HG03457 (cell line): Measurements from ENCODE around the gene MPZL1.

ENCODE experiments used
- ATAC-seq: cut with Tn5 transposase; IDR thresholded peaks from one replicate; pipeline ENCODE4 v1.9.1; 2021; ENCODE audit warnings: moderate number of reproducible peaks; ENCODE audit not compliant: unreplicated experiment

The MPZL1 gene

GRCh38 chr1:167721617-167722151 lies at the start of gene MPZL1:
Gene MPZL1, plus strand, starts transcription at chr1:167721982. Its CDS starts 170 bp downstream, at chr1:167722152.
- peak; percentile 86 for ATAC-seq

- no peak for ATAC-seq
Observed at GRCh38 chr1:167672831-167673230, 49.0 kb upstream of the MPZL1 start.

- no peak for ATAC-seq
Observed at GRCh38 chr1:167673265-167673664, 48.5 kb upstream of the MPZL1 start.

- no peak for ATAC-seq
Observed at GRCh38 chr1:167674156-167674555, 47.6 kb upstream of the MPZL1 start.

GRCh38 chr1:167675440-167675839 lies 46.3 kb upstream of the MPZL1 start:
- ATAC-seq: no peak

GRCh38 chr1:167676205-167676915 lies 45.4 kb upstream of the MPZL1 start:
- ATAC-seq: no peak

GRCh38 chr1:167676916-167677848 lies 44.6 kb upstream of the MPZL1 start:
- no peak for ATAC-seq

- ATAC-seq: no peak
Observed at GRCh38 chr1:167678422-167678821, 43.4 kb upstream of the MPZL1 start.

- no peak for ATAC-seq
Observed at GRCh38 chr1:167678838-167679237, 42.9 kb upstream of the MPZL1 start.

- ATAC-seq: no peak
Observed at GRCh38 chr1:167679714-167680113, 42.1 kb upstream of the MPZL1 start.

GRCh38 chr1:167681024-167681423 lies 40.8 kb upstream of the MPZL1 start:
- ATAC-seq: no peak

- no peak for ATAC-seq
Observed at GRCh38 chr1:167681451-167682098, 40.2 kb upstream of the MPZL1 start.

- no peak for ATAC-seq
Observed at GRCh38 chr1:167683226-167683625, 38.6 kb upstream of the MPZL1 start.

- ATAC-seq: no peak
Observed at GRCh38 chr1:167683641-167684502, 37.9 kb upstream of the MPZL1 start.

GRCh38 chr1:167685844-167686243 lies 35.9 kb upstream of the MPZL1 start:
- no peak for ATAC-seq

- ATAC-seq: no peak
Observed at GRCh38 chr1:167687919-167688519, 33.8 kb upstream of the MPZL1 start.

GRCh38 chr1:167689567-167689920 lies 32.2 kb upstream of the MPZL1 start:
- no peak for ATAC-seq

- no peak for ATAC-seq
Observed at GRCh38 chr1:167690053-167690452, 31.7 kb upstream of the MPZL1 start.

GRCh38 chr1:167693425-167694045 lies 28.2 kb upstream of the MPZL1 start:
- ATAC-seq: no peak

GRCh38 chr1:167694691-167695090 lies 27.1 kb upstream of the MPZL1 start:
- no peak for ATAC-seq
